ENCODE measurements around the gene COL6A2. TPM values are rescaled to one million over a fixed set of nuclear protein-coding genes. Genes with fewer than 3 reads are reported as not detected.
A peak's percentile ranks its signal among the peaks of the same experiment; 100 is the strongest.

Gene COL6A2
- total and polyA plus RNA-seq, 2 of the 13 experiments (the other 11 are each of a cell fraction or from before 2014, with no cell fraction given) = 0.07 to 0.41 TPM

GRCh38 chr21:46124926-46125845 lies 27.3 kb downstream of the COL6A2 start:
- no peak overlapping the region for H3K27ac ChIP-seq (ENCODE audit: extremely low read length, insufficient read depth, low read length)
- ChIA-PET CTCF (ENCODE audit: low intra/inter-chr PET ratio, low total read pairs) (no interaction called here), POLR2A (no interaction called here)
- ATAC-seq = no peak
- no TSS peak for BruUV-seq (replicated peaks)
- 72% methylated on average over 32 of the region's 49 CpGs for WGBS (ENCODE audit: low lambda C conversion rate)
- no peak for DNase-seq (ENCODE audit: low spot score)
- H3K27me3 ChIP-seq (ENCODE audit: control insufficient read depth in 1 of 2, insufficient read depth in 2 of 2, low read length in 2 of 2) = peaks cover 1 to 6% of the 10 kb centered on the region in 2 experiments; a peak in 1 of 5 replicates
- H4K20me1 ChIP-seq (ENCODE audit: insufficient read depth, low read length) = no peaks in the 10 kb centered on the region
- H3K4me3 ChIP-seq (replicated peaks in 1 of 3; ENCODE audit: insufficient read depth in 1 of 3, low read depth in 2 of 3, low read length in 3 of 3) = no peak overlapping the region
- no peak for FAIRE-seq
- H2AFZ ChIP-seq (ENCODE audit: low read length) = no peak overlapping the region
- H3K9ac ChIP-seq (ENCODE audit: insufficient read depth, low read depth, low read length) = no peak overlapping the region
- no peaks in the 10 kb centered on the region for H3K79me2 ChIP-seq (ENCODE audit: insufficient read depth, low read length)
- H3K4me1 ChIP-seq (ENCODE audit: insufficient read depth, low read length) = no peaks in the 10 kb centered on the region
- in situ Hi-C loops (cut with HindIII; ENCODE audit: extremely low pct_ligation_motif_present, low pct_unique_long_range_greater_than_20kb) = loop anchor here (5.0 kb wide), 1 partner anchor 153 kb away; no protein-coding TSS in a partner anchor
- intact Hi-C loops (cut with micrococcal nuclease; ENCODE audit: unreplicated experiment) = no loop called here
- H3K9me3 ChIP-seq (ENCODE audit: low read length) = no peaks in the 10 kb centered on the region
- H3K36me3 ChIP-seq (replicated peaks in 1 of 2; ENCODE audit: control insufficient read depth in 1 of 2, insufficient read depth in 2 of 2, low read length in 2 of 2) = no peaks in the 10 kb centered on the region
- no peak overlapping the region for H3K4me2 ChIP-seq (ENCODE audit: low read depth, low read length)
- TF ChIP-seq CBX2 (IDR thresholded peaks at IDR 0.05; ENCODE audit: low read depth, low read length) = no peak
- TF ChIP-seq CBX2 (CRISPR knock-in tag; IDR thresholded peaks at IDR 0.05; ENCODE audit: low read depth) = no peak
- TF ChIP-seq ZNF556 (CRISPR knock-in tag; IDR thresholded peaks at IDR 0.05; ENCODE audit: borderline replicate concordance) = no peak
- TF ChIP-seq ZFP36 (IDR thresholded peaks at IDR 0.05; ENCODE audit: borderline replicate concordance, low read depth, low read length, partially characterized antibody) = no peak
- no peak for TF ChIP-seq YEATS2 (CRISPR knock-in tag; IDR thresholded peaks at IDR 0.05; ENCODE audit: borderline replicate concordance)
- no peak for TF ChIP-seq ZNF3 (CRISPR knock-in tag; IDR thresholded peaks at IDR 0.05)
- no peak for TF ChIP-seq PATZ1 (CRISPR knock-in tag; IDR thresholded peaks at IDR 0.05)
- TF ChIP-seq ESRRA (CRISPR knock-in tag; IDR thresholded peaks at IDR 0.05; ENCODE audit: low read depth) = peak; percentile 33; the same call in 1 of the 2 replicates
- no peak for TF ChIP-seq WIZ (CRISPR knock-in tag; IDR thresholded peaks at IDR 0.05)
- TF ChIP-seq NFYB (CRISPR knock-in tag; IDR thresholded peaks at IDR 0.05) = no peak
- TF ChIP-seq BRCA1 (CRISPR knock-in tag; IDR thresholded peaks at IDR 0.05) = no peak
- TF ChIP-seq ATF5 (CRISPR knock-in tag; IDR thresholded peaks at IDR 0.05; ENCODE audit: low read depth) = no peak
- no peak for TF ChIP-seq NR3C1 (CRISPR knock-in tag; IDR thresholded peaks at IDR 0.05)
- TF ChIP-seq ZNF296 (CRISPR knock-in tag; conservative IDR thresholded peaks at IDR 0.05) = no peak
- no peak for TF ChIP-seq KDM3A (CRISPR knock-in tag; IDR thresholded peaks at IDR 0.05; ENCODE audit: low read depth)
- TF ChIP-seq ZNF724P (CRISPR knock-in tag; IDR thresholded peaks at IDR 0.05; ENCODE audit: borderline replicate concordance) = no peak
- no peak for TF ChIP-seq ZNF75D (CRISPR knock-in tag; IDR thresholded peaks at IDR 0.05; ENCODE audit: borderline replicate concordance)
- TF ChIP-seq HOXA3 (CRISPR knock-in tag; IDR thresholded peaks at IDR 0.05) = no peak
- peak; percentile 34; the same call in 1 of the 2 replicates for TF ChIP-seq NR2F6 (IDR thresholded peaks at IDR 0.05)
- TF ChIP-seq NR2F6 (CRISPR knock-in tag; IDR thresholded peaks at IDR 0.05) = no peak
- no peak for TF ChIP-seq AKAP8 (CRISPR knock-in tag; IDR thresholded peaks at IDR 0.05)
- TF ChIP-seq HNRNPK (IDR thresholded peaks at IDR 0.05; ENCODE audit: low read depth, low read length, poor library complexity, severe bottlenecking) = no peak
- TF ChIP-seq ZNF883 (CRISPR knock-in tag; IDR thresholded peaks at IDR 0.05; ENCODE audit: not compliant biosample characterization) = no peak
- TF ChIP-seq ATF7 (IDR thresholded peaks at IDR 0.05) = peak; percentile 92
- TF ChIP-seq ATF7 (CRISPR knock-in tag; IDR thresholded peaks at IDR 0.05) = no peak
